K562 treated with DMSO at 1 percent for 48 hours (cell line): ENCODE results near the gene PUS3. TPM values are rescaled to one million over a fixed set of nuclear protein-coding genes. Genes with fewer than 3 reads are reported as not detected.

Experiments used
- total RNA-seq: library from RNA; unstranded; fragments of 300-600 nt; gene quantifications from 2 replicates; pipeline ENCODE4 v1.2.3, GENCODE V29; 2022; ENCODE audit warnings: low replicate concordance; ENCODE audit errors: extremely low read depth

PUS3 gene, protein sequence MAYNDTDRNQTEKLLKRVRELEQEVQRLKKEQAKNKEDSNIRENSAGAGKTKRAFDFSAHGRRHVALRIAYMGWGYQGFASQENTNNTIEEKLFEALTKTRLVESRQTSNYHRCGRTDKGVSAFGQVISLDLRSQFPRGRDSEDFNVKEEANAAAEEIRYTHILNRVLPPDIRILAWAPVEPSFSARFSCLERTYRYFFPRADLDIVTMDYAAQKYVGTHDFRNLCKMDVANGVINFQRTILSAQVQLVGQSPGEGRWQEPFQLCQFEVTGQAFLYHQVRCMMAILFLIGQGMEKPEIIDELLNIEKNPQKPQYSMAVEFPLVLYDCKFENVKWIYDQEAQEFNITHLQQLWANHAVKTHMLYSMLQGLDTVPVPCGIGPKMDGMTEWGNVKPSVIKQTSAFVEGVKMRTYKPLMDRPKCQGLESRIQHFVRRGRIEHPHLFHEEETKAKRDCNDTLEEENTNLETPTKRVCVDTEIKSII
- total RNA-seq, result not detected in 2 replicates

GRCh38 chr11:125902927-125903710 lies at the start of gene PUS3:
TSS of gene PUS3 (minus strand) at chr11:125903206. CDS start at chr11:125896284, 6,922 bp downstream.

DNA sequence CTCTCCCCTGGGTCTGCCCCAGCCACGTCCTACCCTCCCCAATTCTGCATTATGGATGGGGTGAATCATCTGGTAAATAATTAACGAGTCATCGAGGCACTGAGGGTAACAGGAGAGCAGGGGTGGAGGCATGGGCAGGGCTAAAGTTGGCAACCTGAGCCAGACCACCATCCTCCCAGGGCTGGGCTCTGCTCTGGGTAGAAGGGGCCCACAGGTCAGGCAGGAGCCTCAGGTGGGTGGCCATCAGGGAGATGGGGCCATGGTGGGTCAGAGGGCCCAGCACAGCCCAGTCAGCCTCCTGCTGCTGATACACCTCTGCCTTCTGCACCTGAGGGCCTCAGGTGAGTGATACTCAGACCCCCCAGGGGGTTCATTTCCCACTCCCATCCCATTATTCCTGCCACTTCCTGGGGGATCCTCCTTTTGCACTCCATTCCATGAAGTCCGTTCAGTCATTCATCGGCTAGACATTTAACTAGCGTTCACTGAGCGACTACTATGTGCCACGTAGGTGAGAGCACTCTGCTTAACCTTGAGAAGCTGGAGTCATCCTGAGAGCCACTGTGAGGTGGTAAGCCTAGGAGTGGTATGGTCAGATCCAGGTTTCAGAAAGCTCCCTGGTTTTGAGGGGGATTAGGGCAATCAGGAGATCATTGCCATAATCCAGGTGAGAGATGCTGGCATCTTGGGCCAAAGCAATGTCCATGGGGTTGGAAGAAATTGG lies 43.0 kb upstream of the PUS3 start, which contains the start of gene VSIG10L2:
VSIG10L2 (plus strand) TSS at position 248 of the 724 bp plus-strand sequence; CDS start at position 260, 12 bp downstream.

GRCh38 chr11:125903711-125904659 lies 979 bp upstream of the PUS3 start, which contains the start of gene DDX25:
TSS of gene DDX25 (plus strand) at chr11:125904508. CDS start at chr11:125904518, 10 bp downstream.

GRCh38 chr11:125887373-125888324 lies 15.4 kb downstream of the PUS3 start, which contains the start of gene HYLS1:
TSS of gene HYLS1 (plus strand) at chr11:125887668. CDS start at chr11:125899369, 11,701 bp downstream.

Other genes starting within 250 kb of the PUS3 start
- gene ACRV1, start 222.4 kb downstream of the PUS3 start, total RNA-seq, result not detected in 2 replicates
- not detected in 2 replicates for gene PATE1, start 156.9 kb downstream of the PUS3 start, total RNA-seq
- gene PATE2, start 124.4 kb downstream of the PUS3 start, total RNA-seq, result not detected in 2 replicates
- not detected in 2 replicates for gene PATE3, start 115.1 kb downstream of the PUS3 start, total RNA-seq
- not detected in 2 replicates for gene PATE4, start 69.9 kb downstream of the PUS3 start, total RNA-seq
- gene HYLS1, start 15.5 kb downstream of the PUS3 start, total RNA-seq, result not detected in 2 replicates
- not detected in 2 replicates for gene DDX25, start 1.3 kb upstream of the PUS3 start, total RNA-seq
- gene VSIG10L2, start 42.8 kb upstream of the PUS3 start, total RNA-seq, result not detected in 2 replicates
- gene CDON, start 159.7 kb upstream of the PUS3 start, total RNA-seq, result not detected in 2 replicates